B cell (primary cell): Measurements from ENCODE around the gene NFATC2.

ENCODE experiments used
- CTCF ChIP-seq: fragments of 200-600 bp; IDR thresholded peaks from one replicate; pipeline ENCODE4 v1.8.0; 2022; ENCODE audit warnings: antibody characterized with exemption, mild to moderate bottlenecking
- EZH2 ChIP-seq: IDR thresholded peaks from 2 replicates; pipeline ENCODE4 v1.6.1; 2012; ENCODE audit warnings: borderline replicate concordance, low read depth, mild to moderate bottlenecking, moderate library complexity, low read length; ENCODE audit not compliant: insufficient read depth, poor library complexity, severe bottlenecking

- TF ChIP-seq CTCF (no peak), EZH2 (no peak)
Measured at GRCh38 chr20:51401496-51401895, 141.0 kb downstream of the NFATC2 start.
